PC-9 (cell line): ENCODE data around the gene RCSD1.

Experiments
- CTCF ChIP-seq: fragments of 200-600 bp; sonication (generic); conservative IDR thresholded peaks from 2 replicates; pipeline ENCODE4 v1.6.1; 2017; ENCODE audit warnings: mixed run types, antibody characterized with exemption, mild to moderate bottlenecking, moderate library complexity
- EZH2 ChIP-seq: fragments of 200-600 bp; sonication (generic); IDR thresholded peaks from 2 replicates; pipeline ENCODE4 v1.8.0; 2017; ENCODE audit warnings: antibody characterized with exemption, low read depth

DNA sequence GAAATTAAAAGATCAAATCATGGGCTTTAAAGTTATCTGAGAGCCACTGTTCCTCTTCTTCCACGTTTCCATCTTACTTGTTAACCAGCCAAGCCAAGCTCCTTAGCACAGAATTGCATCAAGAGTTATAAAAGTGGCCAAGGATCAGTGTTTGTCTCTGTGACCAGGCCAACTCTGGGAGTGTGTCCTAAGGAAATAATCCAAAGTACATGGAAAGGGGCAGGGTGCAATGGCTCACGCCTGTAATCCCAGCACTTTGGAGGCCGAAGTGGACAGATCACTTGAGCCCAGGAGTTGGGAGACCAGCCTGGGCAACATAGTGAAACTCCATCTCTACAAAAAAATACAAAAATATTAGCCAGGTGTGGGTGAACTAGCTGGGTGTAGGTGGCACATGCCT, 81.8 kb downstream of the RCSD1 start:
- TF ChIP-seq CTCF = no peak
- TF ChIP-seq EZH2 = no peak
